Measurements from ENCODE around the gene AQP6.

The AQP6 gene

DNA sequence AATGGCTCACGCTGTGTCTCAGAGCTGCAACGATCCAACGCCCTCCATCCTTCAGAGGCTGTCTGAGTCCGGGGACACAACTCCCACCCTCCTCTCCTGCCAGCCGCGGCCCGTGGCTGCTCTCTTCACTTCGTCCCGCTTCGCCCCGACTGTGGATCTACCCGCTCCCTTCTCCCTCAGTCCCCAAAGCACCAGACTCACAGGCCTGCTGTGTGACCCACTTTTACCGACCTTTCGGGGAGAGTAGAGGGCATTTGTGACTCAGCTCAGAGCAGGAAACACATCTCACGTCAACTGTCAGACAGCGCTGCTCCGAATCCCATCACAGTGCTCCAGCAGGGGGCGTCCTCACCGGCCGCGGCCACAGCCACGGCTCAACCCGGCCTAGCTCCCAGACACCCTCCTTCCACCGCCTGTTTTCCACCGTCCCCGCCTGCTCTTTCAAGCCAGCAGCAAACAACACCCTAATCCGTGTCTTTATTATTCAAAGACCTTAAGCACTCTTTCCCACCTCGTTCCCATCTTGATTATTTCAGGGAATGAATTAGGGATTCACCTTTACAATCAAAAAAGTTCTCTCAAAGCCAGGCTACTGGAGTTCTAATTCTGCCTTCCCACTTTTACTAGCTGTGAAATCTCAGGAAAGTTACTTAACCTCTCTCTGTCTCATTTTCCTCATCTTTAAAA is 27.2 kb upstream of the AQP6 start:
- TF ChIP-seq TAF1 (IDR thresholded peaks at IDR 0.05; ENCODE audit: borderline replicate concordance, insufficient read depth, low read length) (0 out of 2 replicates have a peak, but pooled peaks have one; percentile 34), POLR2AphosphoS5 (IDR thresholded peaks at IDR 0.05; ENCODE audit: low read depth, low read length) (no peak), FOXP2 (optimal IDR thresholded peaks at IDR 0.05; ENCODE audit: borderline replicate concordance, extremely low read depth, extremely low read length, insufficient read depth) (peak; percentile 61)

DNA sequence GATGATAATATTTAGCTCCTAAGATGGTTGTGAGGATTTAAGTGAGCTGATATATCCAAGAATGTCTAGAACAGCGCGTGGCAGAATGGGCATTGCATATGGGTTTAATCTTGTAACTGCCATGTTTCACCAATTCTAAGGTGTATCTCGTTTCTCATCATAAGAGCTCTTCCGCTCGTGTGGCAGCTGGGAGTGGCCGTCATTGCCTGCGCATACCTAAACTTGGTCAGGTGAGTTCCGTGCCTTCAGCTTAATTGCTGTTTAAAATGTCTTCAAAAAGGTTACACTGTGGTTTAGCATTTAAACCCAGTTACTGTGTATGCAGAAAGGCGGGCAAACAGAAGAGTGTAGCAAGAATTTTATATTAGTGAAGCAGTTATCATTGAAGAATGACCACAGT is 26.7 kb upstream of the AQP6 start:
- no peak for TF ChIP-seq FOXP2 (optimal IDR thresholded peaks at IDR 0.05; ENCODE audit: borderline replicate concordance, extremely low read depth, extremely low read length, insufficient read depth)

DNA sequence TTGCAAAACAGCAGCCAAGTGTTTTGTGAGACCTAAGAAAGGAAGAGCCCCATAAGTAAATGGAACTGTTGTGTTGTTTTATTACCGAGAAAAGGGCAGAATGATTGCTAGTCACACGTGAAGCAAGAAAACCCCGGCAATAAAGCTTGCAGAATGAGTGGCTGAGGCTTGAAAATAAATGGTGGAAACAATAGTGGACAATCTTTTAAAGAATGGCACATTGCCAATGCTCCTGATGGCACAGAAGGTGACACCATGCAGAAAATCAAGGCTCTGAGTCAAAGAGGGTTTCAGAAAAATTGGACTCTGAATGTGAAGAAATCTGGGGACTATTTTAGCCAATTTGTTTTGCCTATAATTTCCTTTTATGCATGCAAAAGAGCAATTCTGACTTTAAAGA is 26.2 kb upstream of the AQP6 start:
- no peak for TF ChIP-seq TAF1 (IDR thresholded peaks at IDR 0.05; ENCODE audit: borderline replicate concordance, insufficient read depth, low read length)
- no peak for TF ChIP-seq SIN3A (IDR thresholded peaks at IDR 0.05; ENCODE audit: borderline replicate concordance, insufficient read depth, low read length)
- TF ChIP-seq, protein P1, sequence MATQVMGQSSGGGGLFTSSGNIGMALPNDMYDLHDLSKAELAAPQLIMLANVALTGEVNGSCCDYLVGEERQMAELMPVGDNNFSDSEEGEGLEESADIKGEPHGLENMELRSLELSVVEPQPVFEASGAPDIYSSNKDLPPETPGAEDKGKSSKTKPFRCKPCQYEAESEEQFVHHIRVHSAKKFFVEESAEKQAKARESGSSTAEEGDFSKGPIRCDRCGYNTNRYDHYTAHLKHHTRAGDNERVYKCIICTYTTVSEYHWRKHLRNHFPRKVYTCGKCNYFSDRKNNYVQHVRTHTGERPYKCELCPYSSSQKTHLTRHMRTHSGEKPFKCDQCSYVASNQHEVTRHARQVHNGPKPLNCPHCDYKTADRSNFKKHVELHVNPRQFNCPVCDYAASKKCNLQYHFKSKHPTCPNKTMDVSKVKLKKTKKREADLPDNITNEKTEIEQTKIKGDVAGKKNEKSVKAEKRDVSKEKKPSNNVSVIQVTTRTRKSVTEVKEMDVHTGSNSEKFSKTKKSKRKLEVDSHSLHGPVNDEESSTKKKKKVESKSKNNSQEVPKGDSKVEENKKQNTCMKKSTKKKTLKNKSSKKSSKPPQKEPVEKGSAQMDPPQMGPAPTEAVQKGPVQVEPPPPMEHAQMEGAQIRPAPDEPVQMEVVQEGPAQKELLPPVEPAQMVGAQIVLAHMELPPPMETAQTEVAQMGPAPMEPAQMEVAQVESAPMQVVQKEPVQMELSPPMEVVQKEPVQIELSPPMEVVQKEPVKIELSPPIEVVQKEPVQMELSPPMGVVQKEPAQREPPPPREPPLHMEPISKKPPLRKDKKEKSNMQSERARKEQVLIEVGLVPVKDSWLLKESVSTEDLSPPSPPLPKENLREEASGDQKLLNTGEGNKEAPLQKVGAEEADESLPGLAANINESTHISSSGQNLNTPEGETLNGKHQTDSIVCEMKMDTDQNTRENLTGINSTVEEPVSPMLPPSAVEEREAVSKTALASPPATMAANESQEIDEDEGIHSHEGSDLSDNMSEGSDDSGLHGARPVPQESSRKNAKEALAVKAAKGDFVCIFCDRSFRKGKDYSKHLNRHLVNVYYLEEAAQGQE (IDR thresholded peaks at IDR 0.05; ENCODE audit: insufficient read depth in 1 of 2, low read depth in 2 of 2, low read length in 2 of 2): no peak
- no peak for TF ChIP-seq FOXP2 (optimal IDR thresholded peaks at IDR 0.05; ENCODE audit: borderline replicate concordance, extremely low read depth, extremely low read length, insufficient read depth)
- no peak for TF ChIP-seq POLR2AphosphoS5 (IDR thresholded peaks at IDR 0.05; ENCODE audit: low read depth, low read length)

DNA sequence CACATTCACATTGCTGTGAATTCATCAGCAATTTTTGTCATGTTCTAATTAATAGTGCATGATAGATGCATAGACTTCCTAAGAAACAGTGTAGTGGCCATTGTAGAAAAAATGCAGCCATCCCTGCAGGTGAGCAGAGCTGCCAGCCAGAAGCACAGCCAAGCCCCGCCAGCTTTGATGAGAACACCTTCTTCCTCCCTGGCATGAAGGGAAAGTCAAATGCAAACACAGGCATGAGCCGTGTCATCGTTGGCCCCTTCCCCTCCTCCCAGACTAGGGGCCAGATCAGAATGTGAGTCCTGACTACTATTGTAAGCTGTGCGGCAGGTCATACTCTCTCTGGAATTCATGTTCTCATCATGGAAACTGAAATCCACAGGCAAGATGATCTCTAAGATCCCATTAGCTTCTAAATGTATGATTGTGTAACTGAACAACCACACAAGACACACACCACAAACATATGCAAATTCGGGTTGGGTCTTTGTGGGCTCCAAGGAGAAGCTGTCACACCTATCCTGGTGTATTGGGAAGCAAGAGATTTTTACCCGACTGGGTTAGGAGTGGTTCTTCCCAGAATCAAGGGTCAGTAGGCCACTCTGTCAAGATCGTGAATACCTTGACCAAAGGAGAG is 25.0 kb upstream of the AQP6 start:
- no peak for TF ChIP-seq TAF1 (IDR thresholded peaks at IDR 0.05; ENCODE audit: borderline replicate concordance, insufficient read depth, low read length)
- TF ChIP-seq, protein P1 (IDR thresholded peaks at IDR 0.05; ENCODE audit: insufficient read depth in 1 of 2, low read depth in 2 of 2, low read length in 2 of 2): no peak
- no peak for TF ChIP-seq POLR2AphosphoS5 (IDR thresholded peaks at IDR 0.05; ENCODE audit: low read depth, low read length)
- no peak for TF ChIP-seq FOXP2 (optimal IDR thresholded peaks at IDR 0.05; ENCODE audit: borderline replicate concordance, extremely low read depth, extremely low read length, insufficient read depth)
- TF ChIP-seq SIN3A (IDR thresholded peaks at IDR 0.05; ENCODE audit: borderline replicate concordance, insufficient read depth, low read length): no peak

DNA sequence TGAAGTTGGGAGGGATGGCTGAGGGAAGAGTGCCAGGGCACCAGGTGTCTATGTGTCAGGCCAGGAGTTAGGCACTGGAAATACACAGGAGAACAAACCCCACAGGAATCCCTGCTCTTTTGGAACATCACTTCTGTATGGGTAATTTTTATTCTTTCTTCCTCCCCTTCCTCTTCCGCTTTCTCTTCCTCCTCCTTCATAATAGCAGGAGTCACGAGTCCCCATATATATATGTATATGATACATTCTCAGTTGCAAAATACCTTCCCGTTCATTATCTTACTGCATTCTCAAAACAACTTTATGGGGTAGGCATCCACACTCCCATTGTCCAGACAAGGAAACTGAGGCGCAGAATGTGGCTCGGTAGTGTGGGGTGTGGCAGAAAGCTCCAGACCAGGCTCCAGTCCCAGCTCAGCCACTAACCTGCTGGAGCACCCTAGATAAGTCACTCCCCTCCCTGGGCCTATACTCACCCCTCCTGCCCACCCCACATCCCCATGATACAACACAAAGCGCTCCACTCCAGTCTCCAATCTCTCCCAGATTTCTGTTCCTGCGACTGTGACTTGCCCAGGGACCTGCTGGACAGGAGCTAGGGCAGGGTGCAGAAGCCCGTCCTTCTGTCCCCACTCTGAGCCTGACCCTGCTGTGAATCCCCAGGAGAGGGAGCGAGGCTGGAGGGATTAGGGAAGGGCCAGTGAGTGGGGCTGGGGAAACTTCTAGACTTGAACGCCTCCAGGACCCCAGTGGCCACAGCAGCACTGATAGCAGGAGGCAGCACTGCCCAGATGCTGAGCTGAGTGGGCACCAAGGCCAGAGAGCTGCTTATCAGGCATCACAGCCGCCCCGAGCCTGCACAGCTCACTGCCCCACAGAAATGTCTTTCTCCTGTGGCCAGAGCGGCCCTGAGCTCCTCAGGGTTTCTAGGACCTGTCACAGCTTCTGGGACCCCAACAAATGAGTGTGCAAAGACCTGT is 23.6 kb upstream of the AQP6 start:
- no peak for TF ChIP-seq POLR2AphosphoS5 (IDR thresholded peaks at IDR 0.05; ENCODE audit: low read depth, low read length)
- TF ChIP-seq, protein P1 (IDR thresholded peaks at IDR 0.05; ENCODE audit: insufficient read depth in 1 of 2, low read depth in 2 of 2, low read length in 2 of 2): no peak
- no peak for TF ChIP-seq TAF1 (IDR thresholded peaks at IDR 0.05; ENCODE audit: borderline replicate concordance, insufficient read depth, low read length)
- TF ChIP-seq FOXP2 (optimal IDR thresholded peaks at IDR 0.05; ENCODE audit: borderline replicate concordance, extremely low read depth, extremely low read length, insufficient read depth): no peak
- TF ChIP-seq SIN3A (IDR thresholded peaks at IDR 0.05; ENCODE audit: borderline replicate concordance, insufficient read depth, low read length): no peak
